Spleen (tissue), 7 donors: ENCODE results near the gene ZMYM1.

Experiments used
- CTCF ChIP-seq, 11 experiments: fragments of 200-600 bp in 7 of 11; fragments of 450-650 bp in 4 of 11; sonication (generic) in 4 of 11; IDR thresholded peaks in 8 of 11; conservative IDR thresholded peaks in 3 of 11; 1 replicate in 7 of 11; 2 replicates in 4 of 11; pipeline versions ENCODE4 v1.4.0 to v1.8.0; 2016 to 2021; ENCODE audit warnings: antibody characterized with exemption in 11 of 11, inconsistent platforms in 4 of 11, mild to moderate bottlenecking in 1 of 11
- POLR2AphosphoS5 ChIP-seq, 3 donors: sonication (generic); formaldehyde crosslinking; IDR thresholded peaks; one replicate each; pipeline ENCODE4 v1.5.1; 2017; ENCODE audit warnings: antibody characterized with exemption in 3 of 3
- donor health status: DM: no; HTN: no; CAD: no; lungs with moderate emphysema.
- donor health status: DM: no; HTN: no; CAD: no.
- donor health status: DM: no; HTN: no; CAD: no.

- TF ChIP-seq POLR2AphosphoS5 (IDR thresholded peaks at IDR 0.05) (peak in 2 of 3 donors; percentile 20 to 61), CTCF (IDR thresholded peaks at IDR 0.05 in 8 of 11, conservative IDR thresholded peaks at IDR 0.05 in 3 of 11) (no peak)
Measured at GRCh38 chr1:35120458-35121133, 41.4 kb downstream of the ZMYM1 start.
